ENCODE data around the gene ADARB2.

The ADARB2 gene

DNA sequence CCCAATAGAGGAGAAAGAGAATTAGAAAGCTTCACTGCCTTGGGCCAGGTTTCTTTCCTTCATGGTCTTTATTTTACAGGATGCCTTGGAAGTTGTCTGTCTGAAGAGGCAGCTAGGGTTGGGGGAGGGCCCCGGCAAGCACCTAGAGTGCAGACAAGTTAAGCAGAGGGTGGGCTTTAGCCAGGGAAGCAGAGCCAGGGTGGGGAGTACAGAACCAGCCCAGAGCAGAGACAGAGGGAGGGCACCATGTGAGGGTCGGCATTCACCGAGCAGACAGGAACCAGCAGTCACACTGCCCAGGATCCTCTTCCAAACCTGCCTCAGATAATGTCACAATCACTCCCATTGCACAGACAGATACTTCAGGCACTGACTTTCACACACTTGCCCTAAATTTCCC is 75.9 kb downstream of the ADARB2 start:
- no peak for DNase-seq

DNA sequence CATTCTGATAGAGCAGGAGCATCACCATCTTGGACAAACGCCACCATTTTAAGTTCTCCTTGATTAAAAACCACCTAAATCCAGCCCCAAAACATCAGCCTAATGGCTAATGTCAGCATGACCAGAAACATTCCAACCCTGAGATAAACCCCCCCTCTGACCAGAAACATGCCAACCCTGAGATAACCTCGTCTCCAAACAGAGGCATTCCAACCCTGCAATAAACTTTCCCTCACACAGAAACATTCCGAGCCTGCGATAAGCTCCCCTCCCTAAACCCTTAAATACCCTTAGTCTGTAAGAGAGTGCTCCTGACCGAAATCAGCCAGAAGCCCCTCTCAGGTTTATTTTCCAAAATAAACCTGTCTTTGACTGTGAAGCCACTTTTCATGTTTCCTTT is 76.5 kb downstream of the ADARB2 start:
- no peak for DNase-seq

DNA sequence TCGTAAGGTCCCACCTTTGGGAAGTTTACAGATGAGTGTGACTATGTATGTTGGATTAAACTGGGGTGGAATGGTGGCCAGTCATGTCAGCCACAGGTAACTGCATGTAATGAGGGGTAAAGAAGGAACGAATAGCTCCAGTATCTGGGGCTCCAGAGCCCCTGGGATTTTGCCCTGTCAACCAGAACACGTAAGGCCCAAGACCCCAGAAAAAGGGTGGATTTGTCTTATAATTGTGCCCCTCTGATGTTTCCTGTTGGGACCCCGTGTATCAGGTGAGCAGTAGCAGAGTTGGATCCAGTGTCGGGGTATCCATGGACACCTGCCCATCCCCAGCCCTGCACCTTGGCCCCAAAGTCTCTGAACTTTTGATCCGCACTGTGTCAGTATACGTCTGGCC is 76.9 kb downstream of the ADARB2 start:
- DNase-seq = no peak

DNA sequence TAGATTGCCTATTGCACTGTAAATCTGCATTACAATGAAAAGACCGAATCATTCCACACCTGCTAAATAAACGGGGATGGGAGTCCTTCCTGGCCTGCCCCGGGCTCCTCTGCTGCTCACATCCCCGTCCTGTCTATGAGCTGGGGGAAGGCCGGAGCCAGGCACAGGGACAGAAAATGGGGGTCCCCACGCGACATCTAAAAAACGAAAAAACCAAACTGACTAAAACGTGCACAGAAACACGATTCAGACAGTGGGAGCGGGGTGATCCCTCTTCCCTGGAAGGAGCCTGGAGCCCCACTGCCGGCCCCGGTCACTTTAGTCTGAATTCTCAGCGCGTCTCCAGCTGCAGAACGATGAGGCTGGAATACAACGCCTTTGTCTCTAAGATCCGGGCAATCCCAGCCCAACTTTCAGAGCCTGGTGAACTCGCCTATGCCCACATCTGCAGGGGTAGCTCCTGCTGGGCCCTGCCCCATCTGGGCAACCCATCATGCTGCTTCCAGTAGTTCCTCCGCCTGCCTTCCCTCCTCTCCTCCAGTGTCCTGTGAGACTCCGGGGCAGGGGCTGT is 78.0 kb downstream of the ADARB2 start:
- no peak for DNase-seq

- DNase-seq = no peak
Observed at GRCh38 chr10:1658658-1659057, 78.7 kb downstream of the ADARB2 start.

- no peak for DNase-seq
Observed at GRCh38 chr10:1657479-1657878, 79.8 kb downstream of the ADARB2 start.

DNA sequence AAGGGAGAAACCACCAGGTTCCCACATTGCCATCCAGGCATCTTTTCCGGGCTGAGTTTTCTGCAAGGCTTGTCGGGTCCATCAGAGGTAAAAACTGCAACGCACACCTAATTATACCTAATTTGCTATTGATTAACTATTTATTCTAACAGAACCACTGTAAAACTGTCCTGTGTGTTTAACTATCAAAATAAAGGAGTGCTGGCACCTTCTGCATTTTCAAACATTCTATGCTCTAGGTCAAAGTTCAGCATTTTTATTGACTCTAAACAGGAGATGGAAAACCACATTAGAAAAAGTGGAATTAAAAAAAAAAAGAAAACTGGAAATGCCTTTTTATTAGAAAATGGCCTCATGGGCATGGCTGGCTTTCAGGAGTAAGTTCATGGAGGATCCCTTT is 82.0 kb downstream of the ADARB2 start:
- no peak for DNase-seq

- DNase-seq = no peak
Observed at GRCh38 chr10:1654811-1655356, 82.4 kb downstream of the ADARB2 start.

- DNase-seq = no peak
Observed at GRCh38 chr10:1654247-1654646, 83.1 kb downstream of the ADARB2 start.

DNA sequence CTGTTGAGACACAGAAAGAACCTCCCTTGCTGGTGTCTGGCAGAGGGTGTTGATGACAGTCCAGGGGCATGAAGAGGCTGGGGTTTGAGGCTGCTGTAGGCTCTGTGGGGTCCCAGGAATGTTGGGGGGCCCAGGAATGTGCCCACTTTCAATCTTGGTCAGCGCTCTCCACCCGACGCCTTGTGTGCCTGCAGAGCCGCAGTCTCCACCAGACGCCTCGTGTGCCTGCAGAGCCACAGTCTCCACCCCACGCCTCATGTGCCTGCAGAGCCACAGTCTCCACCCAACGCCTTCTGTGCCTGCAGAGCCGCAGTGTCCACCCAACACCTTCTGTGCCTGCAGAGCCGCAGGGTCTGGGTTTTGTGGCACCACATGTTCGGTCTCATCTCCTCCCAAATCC is 84.0 kb downstream of the ADARB2 start:
- DNase-seq = no peak

GRCh38 chr10:1652151-1652550 is 85.2 kb downstream of the ADARB2 start:
- no peak for DNase-seq

DNA sequence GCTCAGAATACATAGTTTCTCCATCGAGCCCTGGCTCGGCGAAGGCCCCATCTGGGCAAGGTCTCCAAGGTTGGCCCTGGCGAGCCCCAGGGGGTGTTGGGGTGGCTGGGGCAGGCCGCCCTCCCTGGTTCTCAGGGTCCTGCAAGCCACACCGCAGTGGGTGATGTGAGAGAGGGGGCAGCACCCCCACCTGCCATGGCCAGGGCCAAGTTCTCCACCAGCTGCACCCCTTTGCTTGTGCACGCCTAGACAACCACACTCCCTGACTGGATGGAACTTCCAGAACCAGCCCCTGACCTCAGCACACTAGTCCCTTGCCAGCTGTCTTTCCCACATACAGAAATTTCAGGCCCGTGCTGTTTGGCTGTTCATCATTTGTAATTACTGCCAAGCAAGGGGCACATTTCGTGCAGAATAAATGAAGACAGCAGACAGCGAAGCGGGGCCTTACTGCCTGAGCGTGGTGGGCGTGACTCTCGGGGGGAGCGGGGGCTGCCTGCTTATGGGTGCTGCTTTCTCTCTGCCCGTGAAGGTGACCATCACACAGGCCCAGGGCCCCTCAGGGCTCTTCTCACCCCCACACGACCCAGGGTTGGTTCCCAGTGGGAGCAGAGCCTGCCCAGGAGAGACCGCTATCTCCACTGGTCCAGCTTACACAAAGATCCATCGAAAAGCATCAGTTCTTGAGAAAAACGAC is 85.9 kb downstream of the ADARB2 start:
- no peak for DNase-seq

- DNase-seq = no peak
Observed at GRCh38 chr10:1650542-1651269, 86.6 kb downstream of the ADARB2 start.

- no peak for DNase-seq
Observed at GRCh38 chr10:1648648-1649047, 88.7 kb downstream of the ADARB2 start.

- no peak for DNase-seq
Observed at GRCh38 chr10:1646332-1646731, 91.0 kb downstream of the ADARB2 start.

DNA sequence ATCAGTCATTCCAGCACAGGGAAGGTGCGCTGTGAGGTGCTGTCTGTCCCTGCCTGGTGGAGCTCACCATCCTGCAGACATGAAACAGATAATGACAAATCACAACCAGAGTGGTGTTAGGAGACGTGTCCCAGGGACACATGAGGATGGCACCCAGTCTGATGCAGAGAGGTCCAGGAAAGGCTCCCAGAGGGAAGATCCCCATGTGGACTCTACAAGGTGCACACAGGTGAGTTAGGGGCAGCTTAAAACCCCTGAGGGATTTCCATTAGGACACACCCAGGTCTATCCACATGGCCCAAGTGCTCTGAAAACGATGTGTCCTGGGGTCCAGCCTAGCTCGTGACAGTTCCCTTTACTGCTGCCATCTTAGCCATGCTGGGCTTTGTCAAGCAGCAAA is 91.4 kb downstream of the ADARB2 start:
- DNase-seq = no peak

DNA sequence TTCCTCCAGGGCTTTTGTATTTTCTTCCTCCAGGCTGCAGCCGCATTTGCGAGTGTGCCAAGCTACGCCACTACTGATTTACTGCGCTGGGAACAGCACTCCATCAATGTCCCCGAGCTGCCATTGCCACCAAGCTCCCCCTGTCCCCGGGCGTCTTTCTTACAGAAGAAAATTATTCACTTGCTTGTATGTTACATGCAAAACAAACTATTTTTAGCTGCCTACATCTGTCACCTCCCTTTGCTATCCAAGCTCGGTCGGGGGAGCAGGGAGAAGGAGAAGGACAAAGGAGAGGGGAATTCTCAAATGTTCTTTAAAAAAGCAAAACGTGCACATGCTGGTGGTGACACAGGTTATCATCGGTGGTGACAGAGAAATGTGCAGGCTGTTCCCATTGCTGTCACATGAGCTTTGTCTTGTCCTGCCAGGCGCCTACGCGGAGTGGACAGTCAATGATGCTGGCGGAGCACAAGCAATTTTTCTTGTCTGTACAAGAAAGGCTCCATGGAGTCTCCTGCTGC is 93.1 kb downstream of the ADARB2 start:
- no peak for DNase-seq

- DNase-seq = no peak
Observed at GRCh38 chr10:1643908-1644179, 93.5 kb downstream of the ADARB2 start.

- DNase-seq = no peak
Observed at GRCh38 chr10:1643161-1643907, 94.0 kb downstream of the ADARB2 start.

DNA sequence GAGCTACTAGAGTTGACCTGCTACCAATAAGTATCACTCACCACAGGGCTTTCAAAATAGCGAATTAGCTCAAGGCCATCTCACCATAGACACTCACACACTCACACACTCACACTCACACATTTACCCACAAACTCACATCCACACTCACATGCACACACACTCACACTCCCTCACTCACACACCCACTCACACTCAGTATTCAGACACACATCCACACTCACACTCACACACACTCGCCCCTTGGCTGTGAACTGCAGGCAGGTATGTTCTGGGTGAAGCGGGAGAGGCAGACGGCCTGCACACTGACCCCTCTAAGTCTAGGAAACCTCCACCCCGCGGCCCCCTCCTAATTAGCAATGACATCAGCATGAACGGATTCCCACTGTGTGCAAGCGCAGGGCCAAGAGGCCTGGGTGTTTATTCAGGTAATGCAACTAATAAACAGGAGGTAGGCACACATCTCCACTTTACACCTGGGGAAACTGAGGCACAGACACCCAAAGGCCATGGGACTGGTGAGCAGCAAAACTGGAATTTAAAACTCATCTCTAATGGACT is 94.6 kb downstream of the ADARB2 start:
- DNase-seq = no peak

- no peak for DNase-seq
Observed at GRCh38 chr10:1641402-1641801, 95.9 kb downstream of the ADARB2 start.

DNA sequence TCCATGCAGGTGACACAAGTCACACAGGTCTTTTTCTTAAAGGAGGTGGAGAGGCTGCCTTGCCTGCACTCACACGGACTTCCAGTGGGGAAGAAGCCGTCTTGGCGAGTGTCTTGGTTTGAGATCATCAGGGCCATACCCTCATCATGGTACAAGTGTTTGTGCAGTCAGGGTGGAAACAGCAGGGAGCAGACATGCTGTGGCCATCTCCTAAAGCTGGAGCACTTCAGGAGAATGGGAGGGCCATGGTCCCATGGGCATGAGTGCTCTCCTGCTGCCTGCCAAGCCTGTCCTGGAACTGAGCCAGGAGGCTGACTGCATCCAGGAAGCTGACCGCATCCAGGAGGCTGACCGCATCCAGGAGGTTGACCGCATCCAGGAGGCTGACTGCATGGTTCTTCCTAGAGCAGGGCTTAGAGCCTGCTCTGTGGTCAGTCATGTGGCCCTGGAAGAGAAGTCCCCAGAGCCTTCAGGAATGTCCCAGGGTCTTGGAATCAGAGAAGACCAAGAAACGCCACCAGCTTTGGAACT is 98.4 kb downstream of the ADARB2 start:
- no peak for DNase-seq

DNA sequence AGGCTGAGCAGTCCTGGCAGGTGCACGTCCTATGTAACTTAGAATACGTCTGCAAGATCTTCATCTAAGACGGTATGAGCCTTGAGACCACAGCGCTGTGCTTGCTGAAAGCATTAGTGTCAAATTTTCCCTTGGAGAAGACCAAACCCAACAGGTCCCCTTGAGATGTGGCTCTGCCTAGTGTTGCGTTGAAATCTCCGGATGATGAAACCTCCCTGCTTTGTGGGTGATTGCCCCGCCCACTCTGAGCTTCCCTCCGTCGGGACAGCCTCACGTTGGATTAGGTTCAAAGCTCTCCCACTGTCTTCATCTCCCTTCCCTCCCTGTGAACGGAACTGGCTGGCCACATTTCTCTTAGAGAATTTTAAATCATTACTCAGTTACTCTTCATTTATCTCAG is 102.0 kb downstream of the ADARB2 start:
- DNase-seq = no peak

All from activated CD8-positive, alpha-beta memory T cell treated with anti-CD3 and anti-CD28 coated beads for 24 hours (primary cell).